D721Med (cell line): ENCODE results near the gene SLC8B1.
A peak's percentile ranks its signal among the peaks of the same experiment; 100 is the strongest.
"Not testable (repeated sequence)": the region's sequence is repeated elsewhere in the genome, so short reads cannot be mapped to it uniquely, and the experiment has no call there.

Source experiments
- DNase-seq: peaks from one replicate; pipeline ENCODE4 v3.0.0; 2011; ENCODE audit warnings: low spot score; ENCODE audit not compliant: insufficient read length
- FAIRE-seq: peaks from 2 replicates; lab custom pipeline; 2011; peaks lifted over from hg19 to GRCh38; lab: Jason Lieb, UNC
- CTCF ChIP-seq: IDR thresholded peaks from 2 replicates; pipeline ENCODE4 v1.5.1; 2012; ENCODE audit warnings: mild to moderate bottlenecking, control low read depth; ENCODE audit not compliant: insufficient read depth; ENCODE audit errors: missing control alignments

Gene SLC8B1

DNA sequence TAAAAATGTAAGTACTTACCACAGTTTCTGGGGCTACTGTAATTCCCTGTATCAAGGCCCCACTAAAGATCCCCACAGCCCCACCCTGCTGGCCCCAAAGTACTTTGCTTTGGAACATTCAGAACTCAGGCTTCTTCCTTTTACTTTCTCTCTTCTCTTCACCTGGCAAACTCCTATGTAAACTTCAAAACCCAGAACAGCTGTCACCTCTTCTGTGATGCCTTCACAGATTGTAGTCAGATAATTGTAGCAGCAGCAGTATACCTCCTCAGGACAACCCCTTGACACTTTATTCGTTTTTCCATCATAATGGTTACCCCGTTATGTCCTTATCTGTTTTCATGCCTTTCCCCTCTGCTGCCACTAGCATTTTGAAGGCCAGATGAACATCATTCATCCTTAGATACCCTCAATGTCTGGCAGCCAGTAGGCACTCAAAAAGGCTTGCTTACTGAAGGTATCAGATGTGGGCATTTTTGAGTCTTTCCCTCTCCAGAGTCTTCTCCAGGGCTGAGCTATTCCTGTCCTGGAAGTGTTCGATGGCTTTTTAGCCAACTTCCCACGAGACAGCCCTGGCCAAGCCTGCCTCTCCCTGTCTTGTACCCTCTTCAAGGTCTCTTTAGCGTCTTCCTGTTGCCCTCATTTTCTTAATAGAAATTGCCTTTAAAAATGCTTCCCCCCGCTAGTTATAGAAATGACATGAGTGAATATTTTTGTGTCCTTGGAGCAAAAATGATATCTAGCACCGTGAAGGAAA, 30.9 kb upstream of the SLC8B1 start:
- DNase-seq: no peak
- TF ChIP-seq CTCF: no peak
- FAIRE-seq: no peak

DNA sequence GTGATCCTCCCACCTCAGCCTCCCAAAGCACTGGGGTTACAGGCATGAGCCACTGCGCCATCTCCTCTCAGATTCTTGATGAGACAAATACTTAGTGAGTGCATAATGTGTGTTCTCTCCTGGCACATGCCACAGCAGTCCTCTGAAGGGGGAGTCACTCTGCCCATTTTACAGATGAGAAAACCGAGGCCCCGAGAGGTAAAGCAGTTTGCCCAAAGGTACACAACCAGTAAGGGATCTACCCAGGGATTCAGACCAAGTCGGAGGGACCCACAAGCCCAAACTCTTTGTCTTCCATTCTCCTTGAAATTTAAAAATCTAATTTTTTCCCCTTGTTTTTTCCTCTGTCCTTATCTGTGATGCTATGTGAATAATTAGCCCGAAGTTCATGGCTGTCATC, 29.8 kb upstream of the SLC8B1 start:
- DNase-seq (no peak), FAIRE-seq (no peak)
- TF ChIP-seq CTCF: no peak

DNA sequence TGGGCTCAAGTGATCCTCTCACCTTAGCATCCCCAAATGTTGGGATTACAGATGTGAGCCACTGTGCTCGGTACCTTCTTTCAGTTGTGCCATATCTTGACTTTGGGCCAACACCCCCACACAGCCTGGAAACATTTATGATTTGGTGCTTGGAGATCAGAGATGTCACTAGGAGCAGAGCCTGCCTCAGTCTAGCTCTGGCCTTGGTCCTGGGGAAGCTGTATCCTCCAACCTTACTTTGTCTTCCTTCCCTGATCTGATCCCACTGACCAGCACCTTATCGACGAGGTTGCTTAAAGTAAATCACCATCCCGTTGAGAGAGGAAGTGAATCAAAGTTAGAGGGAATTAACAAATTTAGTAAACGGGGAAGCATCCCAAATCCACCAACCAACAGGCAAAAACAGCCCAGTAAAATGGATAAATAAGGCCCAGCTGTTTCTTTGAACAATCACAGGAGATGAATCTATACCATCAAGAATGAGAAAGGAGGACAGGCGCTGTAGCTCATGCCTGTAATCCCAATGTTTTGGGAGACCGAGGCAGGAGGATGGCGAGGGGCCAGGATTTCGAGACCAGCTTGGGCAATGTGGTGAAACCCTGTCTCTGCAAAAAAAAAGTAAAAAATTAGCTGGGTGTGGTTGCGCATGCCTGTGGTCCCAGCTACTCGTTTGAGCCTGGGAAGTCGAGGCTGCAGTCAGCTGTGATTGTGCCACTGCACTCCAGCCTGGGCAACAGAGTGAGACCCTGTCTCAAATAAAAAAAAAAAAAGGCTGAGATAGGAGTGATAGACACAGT, 26.9 kb upstream of the SLC8B1 start:
- no peak for TF ChIP-seq CTCF
- FAIRE-seq (no peak), DNase-seq (no peak)

DNA sequence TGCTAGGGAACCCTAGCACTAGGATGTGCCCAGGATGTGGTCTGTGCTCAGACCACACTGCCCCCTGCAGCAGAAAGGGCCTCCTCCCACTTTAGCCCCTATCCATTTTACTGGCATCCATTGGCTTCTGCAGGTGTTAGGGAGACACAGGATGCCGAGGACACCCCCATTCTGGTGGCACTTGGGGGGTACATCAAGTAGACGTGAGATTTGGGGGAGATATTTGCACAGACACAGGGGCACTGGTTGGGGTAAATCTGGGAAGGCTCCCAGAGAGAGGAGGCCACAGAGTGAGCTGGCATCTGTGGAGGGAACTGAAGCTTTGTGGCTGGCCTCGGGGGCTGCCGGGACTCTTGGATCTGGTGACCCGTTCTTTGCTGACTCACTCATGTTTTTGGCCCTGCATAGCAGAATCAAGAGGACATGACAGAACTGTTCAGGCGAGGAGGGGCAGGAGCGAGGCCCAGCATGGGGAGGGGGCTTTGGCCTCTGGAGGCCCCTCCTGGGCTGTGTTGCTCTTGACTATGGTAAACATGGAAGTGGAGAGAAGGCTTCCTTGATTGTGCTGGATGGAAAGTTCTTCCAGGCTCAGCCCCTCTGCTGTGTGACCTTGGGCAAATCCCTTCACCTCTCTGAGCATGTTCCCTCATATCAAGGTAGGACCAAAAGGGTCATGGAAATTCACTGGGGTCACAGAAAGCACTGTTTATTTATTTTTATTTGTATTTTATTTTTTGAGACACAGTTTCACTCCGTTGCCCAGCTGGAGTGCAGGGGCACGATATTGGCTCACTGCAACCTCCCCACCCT, 25.2 kb upstream of the SLC8B1 start:
- no peak for TF ChIP-seq CTCF
- FAIRE-seq (no peak), DNase-seq (no peak)

DNA sequence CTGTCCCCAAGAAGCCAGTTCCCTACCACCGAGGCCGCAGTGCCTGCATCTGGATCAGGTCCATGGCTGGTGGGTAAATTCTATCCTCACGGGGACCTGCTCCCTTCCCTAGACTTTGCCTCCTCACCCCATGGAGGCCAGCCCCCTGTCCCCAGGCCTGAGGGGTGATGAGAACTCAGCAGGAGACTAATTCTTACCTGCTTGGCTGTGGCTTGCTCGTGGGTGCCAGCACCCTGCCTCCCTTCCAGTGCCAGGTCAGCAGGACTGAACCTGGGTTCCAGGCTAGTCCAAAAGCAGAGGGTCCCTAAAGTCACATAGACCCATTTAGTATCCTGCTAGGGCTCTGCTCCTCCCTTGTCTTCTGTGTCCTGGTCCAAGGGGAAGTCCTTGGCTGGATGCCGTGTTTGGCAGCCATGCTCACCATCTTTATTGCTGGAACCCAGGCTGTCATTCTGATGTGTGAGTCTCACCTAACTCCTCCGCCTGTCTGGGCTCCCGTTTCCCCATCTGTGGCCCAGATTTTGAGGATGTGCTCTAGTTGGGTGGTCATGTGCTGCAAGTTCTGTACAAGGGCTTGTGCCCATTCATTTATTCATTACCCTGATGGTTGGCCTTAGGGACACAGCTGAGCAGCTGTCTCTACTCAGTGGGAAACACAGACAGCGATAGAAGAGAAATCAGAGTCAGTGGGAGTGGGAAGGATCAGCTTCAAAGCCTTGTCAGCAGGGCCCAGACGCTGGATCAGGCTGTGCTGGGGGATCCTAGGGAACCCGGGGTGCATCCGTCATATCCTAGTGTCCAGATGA, 24.4 kb upstream of the SLC8B1 start:
- FAIRE-seq: no peak
- no peak for TF ChIP-seq CTCF
- no peak for DNase-seq

DNA sequence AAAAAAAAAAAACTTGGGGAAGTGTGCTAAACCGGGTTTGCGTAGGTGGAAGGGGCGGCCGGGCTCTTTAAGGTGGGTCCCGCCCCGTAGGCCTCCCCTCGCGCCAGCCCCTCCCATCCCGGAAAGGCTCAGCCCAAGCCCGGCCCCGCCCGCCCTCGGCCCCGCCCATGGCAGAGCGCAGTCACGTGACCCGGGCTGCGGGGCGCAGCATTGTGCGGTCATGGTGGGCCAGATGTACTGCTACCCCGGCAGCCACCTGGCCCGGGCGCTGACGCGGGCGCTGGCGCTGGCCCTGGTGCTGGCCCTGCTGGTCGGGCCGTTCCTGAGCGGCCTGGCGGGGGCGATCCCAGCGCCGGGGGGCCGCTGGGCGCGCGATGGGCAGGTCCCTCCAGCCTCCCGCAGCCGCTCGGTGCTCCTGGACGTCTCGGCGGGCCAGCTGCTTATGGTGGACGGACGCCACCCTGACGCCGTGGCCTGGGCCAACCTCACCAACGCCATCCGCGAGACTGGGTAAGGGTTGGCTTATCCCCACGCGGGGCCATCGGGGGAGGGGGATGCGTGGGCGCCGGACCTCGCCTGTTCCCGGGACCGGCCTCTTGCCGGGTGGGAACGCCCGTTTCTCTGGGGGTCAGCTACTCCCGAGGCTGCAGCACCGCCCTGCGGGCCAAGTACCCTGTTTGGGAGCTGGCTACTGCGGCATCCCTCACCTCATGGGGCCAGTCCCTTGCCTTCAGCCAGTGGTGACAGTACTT, 23.6 kb upstream of the SLC8B1 start, which contains the start of gene PLBD2:
Gene PLBD2, plus strand, starts transcription at position 207 of the 752 bp plus-strand sequence. Its CDS starts 14 bp downstream, at position 221.
- FAIRE-seq (no peak), DNase-seq (peak; percentile 92)
- no peak for TF ChIP-seq CTCF

DNA sequence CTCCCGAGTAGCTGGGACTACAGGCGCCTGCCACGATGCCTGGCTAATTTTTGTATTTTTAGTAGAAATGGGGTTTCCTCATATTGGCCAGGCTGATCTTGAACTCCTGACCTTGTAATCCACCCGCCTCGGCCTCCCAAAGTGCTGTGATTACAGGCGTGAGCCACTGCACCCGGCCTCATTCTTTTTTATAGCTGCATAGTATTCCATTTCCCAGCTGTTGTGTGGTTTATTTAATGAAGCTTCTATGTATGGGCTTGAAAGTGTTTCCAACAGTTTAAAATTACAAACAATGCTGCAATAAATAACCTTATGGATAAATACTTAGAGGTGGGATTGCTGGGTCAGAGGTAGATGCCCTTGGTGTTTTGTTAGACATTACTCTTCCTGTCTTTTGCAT, 19.3 kb upstream of the SLC8B1 start:
- not testable (repeated sequence) for FAIRE-seq, DNase-seq
